Measurements from ENCODE around the gene RBMS3.
"Not testable (repeated sequence)": the region's sequence is repeated elsewhere in the genome, so short reads cannot be mapped to it uniquely, and the experiment has no call there.

RBMS3 gene

DNA sequence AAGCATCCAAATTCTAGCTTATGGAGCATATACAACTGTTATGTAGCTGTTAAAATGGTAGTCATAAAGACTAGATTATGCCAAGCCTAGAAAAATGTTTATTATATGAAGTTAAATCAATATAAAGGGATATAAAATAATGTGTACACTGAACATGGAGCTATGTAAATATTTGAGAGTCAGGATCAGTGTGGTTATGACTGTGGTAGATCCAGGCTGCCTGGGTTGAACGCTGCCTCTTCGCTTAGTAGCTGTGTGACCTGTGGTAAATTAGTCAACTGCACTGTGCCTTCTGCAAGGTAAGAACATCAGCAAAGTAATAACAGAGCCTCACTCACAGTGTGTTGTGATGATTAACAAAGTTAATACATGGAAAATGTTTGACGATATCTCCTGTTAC is 212.2 kb downstream of the RBMS3 start:
- no peak for DNase-seq

- DNase-seq: no peak
Measured at GRCh38 chr3:29494305-29495036, 213.6 kb downstream of the RBMS3 start.

DNA sequence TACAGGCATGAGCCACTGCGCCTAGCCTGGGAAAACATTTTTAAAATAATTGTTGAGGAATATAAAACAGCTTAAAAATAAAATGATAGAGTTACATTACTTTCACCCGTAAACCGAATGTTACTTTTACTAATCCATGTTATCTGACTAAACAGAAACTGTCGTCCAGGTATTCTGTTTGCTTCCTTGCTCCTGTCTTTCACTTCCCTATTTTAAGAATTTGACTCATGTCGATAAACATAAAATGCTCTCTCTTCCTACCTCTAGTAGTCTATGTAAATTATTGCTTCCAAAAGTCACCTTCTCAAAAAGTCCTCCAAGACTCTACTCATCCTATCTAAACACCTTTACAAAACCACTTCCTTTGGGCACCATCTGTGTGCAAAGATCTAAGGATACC is 216.4 kb downstream of the RBMS3 start:
- no peak for DNase-seq

DNA sequence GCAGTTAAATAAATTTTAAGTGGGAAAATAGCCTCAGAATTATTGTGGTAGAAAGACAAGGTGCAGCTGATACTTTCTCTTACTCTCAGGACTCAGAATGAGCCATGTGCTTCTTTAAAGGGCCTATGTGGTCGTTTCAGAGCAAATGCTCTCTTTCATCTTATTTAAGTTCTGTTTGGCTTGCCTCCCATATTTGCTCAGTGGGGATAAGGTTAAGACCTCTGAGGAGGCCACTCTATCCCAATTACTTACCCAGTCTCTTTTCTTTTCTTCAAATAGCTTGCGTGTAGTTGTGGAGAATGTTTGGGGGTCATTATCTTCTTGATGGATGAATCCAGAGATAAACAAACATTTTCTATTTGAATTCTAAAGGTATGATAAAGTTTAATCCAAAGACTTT is 221.9 kb downstream of the RBMS3 start:
- DNase-seq: no peak

GRCh38 chr3:29503314-29503713 is 222.4 kb downstream of the RBMS3 start:
- no peak for DNase-seq

DNA sequence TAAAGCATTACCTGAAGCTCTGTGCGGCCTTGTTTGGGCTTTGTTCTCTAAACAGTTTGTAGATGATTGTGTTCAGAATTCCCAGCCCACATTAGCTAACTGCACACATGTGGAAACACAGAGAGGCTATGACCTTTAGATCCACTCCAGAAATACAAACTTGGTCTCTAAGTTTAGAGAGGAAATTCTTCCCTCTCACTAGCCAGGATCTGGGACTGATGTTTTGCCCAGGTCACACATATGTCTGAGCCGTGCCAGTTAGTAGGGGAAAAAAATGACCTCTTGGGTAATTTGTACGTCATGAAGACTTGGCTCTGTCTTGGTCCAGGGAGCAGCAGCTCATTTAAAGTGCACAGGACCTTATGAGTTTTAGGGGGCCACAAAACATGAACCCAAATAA is 223.1 kb downstream of the RBMS3 start:
- DNase-seq: no peak

- DNase-seq: no peak
Measured at GRCh38 chr3:29506502-29506901, 225.6 kb downstream of the RBMS3 start.

- no peak for DNase-seq
Measured at GRCh38 chr3:29511701-29512100, 230.8 kb downstream of the RBMS3 start.

GRCh38 chr3:29512641-29513040 is 231.8 kb downstream of the RBMS3 start:
- DNase-seq: no peak

DNA sequence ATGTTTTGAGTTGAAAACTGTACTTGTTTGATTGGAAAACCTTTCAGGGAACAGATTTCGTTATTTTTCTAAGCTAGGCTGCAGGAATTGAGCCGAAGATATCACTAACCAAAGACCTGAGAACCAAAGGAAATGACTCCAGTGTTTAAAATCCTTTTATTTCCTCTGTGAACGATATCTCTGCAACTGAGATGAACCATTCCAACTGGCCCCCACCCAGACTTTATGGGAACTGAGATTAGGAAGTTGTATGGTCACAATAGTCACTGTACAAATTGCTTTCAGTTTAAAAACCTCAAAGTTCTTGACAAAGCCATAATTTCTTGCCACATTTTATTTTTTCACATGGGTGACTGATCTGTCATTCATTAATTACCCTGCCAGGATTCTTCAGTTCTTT is 232.4 kb downstream of the RBMS3 start:
- no peak for DNase-seq

GRCh38 chr3:29514170-29514569 is 233.3 kb downstream of the RBMS3 start:
- DNase-seq: no peak

- no peak for DNase-seq
Measured at GRCh38 chr3:29514912-29515311, 234.0 kb downstream of the RBMS3 start.

- no peak for DNase-seq
Measured at GRCh38 chr3:29515451-29515850, 234.6 kb downstream of the RBMS3 start.

- no peak for DNase-seq
Measured at GRCh38 chr3:29516164-29516563, 235.3 kb downstream of the RBMS3 start.

DNA sequence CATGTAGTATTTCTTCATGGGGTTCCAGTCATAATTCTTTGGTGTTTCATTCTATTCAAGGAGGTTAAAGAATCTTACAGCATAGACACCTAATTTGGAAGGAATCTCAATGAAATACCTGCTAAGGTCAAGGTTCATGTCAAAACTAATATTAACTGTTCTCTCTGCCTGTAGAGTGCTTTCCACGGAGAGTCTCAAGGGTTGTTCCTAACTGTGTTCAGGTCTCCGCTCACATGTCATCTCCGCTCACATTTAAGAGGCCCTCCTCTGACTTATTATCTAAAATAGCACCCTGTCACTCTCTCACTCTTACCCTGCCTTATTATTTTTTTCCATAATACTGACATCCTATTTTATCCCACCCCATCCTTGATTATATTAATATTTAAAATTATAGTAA is 239.9 kb downstream of the RBMS3 start:
- DNase-seq: no peak

DNA sequence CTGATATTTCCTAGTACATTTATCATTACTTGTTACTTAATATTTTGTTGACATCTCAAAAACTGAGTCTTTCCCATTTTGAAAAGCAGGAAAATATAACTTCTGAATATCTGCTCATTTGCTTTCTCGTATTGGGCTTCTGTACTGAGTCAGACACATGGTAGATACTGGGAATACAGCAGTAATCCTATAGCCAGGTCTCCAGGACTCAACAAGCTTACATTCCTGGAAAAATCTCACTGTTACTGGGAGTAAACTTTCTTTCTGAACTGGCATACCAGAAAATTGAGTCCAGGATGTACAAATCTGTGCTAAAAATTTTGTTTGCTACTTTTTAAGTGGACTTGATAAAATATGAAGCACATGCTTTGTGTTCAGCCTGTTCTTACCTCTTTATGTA is 240.4 kb downstream of the RBMS3 start:
- no peak for DNase-seq

GRCh38 chr3:29521751-29522150 is 240.9 kb downstream of the RBMS3 start:
- no peak for DNase-seq

DNA sequence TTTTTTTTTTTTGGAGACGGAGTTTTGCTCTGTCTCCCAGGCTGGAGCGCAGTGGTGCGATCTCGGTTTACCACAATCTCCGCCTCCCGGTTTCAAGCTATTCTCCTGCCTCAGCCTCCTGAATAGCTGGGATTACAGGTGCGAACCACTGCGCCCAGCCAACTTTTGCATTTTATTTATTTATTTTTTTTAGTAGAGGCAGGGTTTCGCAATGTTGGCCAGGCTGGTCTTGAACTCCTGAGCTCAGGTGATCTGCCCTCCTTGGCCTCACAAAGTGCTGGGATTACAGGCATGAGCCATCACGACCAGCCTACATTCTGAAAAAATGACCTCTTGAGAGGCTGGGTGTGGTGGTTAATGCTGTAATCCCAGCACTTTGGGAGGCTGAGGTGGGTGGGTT is 243.6 kb downstream of the RBMS3 start:
- not testable (repeated sequence) for DNase-seq

DNA sequence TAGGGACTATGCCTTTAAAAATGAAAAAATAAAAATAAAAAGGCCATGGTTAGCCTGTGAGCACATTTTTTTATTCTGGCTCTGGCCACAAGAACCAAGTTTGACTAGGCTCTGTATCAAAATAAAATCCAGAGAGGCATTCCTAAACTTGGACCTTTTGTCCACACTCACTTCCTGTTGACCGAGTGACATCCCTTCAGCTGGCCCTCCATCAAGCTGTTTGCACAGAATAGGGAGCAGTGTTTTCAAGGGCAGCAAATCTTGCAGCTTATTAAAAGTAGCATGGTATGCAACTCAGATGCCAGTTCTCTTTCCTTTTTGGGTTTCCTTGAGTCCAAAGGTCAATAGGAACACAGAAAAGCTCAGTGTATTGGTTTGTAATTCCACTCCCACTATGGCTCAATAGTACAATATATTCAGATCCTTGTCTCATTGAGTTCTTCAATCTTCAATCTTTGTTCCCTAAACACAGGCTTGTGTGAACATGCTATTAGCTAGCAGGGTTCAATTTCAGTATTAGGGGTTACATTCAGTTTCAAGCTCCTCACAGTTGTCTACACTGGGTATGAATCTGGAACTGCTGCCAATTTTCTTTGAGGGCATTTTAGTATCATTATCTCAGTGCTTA is 244.5 kb downstream of the RBMS3 start:
- DNase-seq: no peak

DNA sequence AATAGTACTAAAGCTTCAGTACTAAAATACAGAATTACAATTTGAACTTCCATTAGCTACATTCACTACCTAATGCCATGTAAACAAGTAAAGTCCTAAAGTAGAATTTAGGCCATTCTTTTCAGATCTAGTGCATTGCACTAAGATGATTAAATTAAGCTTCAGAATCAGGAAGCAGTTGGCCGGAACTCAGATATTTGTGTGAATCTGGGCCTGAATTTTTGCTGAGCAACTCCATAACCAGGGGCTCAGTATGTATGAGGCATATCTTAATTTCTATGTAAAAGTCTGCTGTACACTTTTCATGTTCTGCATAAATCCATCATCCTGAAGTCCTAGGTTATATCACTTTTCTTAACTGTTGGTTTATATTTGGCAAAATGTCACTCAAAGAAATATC is 246.4 kb downstream of the RBMS3 start:
- DNase-seq: no peak

DNA sequence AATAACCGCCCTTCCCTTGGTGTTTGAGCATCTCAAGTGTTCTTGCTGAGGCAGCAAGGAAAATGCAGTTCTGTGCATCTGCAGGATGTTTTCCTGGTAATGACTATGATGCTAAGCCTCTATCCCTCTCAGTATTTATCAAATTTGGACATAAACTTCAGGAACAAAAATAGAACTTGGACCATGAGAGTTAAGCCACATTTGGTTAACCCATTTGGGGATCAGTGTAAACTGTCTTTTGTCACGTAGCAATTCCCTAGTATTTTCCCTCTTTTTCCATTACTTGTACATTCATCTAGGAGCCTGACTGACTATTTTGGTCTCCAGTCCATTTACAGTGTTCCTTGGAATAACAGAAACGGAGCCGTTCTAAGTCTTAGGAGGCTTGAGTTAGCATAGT is 250.8 kb downstream of the RBMS3 start:
- no peak for DNase-seq

DNA sequence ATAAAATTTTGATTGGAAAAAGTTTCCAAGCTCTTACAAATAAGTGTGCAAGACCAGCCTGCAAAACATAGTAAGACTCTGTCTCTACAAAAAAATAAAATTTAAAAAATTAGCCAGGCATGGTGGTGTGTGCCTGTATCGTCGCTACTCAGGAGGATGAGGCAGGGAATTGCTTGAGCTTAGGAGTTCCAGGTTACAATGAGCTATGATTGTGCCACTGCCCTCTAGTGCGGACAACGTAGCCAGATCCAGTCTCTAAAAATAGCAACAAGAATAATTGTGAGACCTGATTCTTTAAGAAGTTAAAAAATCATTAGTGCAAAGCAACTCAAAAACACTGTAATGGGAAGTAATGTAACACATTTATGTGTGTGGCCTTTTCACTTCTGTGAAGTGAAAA is 251.6 kb downstream of the RBMS3 start:
- no peak for DNase-seq

- DNase-seq: no peak
Measured at GRCh38 chr3:29534006-29534405, 253.1 kb downstream of the RBMS3 start.

DNA sequence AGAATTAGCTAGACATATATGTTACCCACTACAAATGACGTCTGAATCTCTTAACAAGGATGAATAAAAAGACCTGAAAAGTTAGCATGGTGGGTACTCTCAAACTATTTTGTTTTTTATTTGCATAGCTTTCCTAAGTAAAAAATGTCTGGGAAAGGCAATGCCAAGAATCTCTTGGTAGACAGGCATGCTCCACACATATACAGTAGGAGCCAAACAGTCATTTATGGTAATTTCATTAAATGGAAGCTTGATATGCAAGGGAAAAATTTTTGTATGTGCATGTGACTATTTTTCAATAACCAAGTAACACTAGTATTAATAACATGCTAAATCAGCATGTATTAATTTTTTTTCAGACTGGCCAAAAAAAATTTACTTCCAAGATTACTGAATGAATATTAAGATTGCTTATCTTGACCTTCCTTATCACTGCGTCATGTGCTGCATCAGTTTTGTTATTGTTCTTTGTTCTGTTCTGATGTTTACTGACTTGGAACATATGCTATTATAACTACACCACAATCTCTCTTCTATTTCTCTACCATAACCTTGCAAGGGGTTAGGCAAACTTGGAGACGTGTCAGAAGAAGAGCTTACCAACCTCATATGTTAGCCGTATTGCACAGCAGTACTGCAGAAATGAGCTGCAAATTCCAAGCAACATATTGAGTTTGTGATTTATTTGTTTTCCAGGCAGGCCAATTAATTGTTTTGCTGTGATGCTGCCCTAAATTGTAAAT is 255.3 kb downstream of the RBMS3 start:
- no peak for DNase-seq

All from CD4-positive, alpha-beta T cell treated with Interferon gamma for 1 hour (primary cell).